SK-N-SH (cell line): ENCODE results near the gene LCOR. TPM values are rescaled to one million over a fixed set of nuclear protein-coding genes. Genes with fewer than 3 reads are reported as not detected.

Experiments
- CTCF ChIA-PET: fragments of 300-600, 350-600 bp; formaldehyde crosslinking; extraction: SDS; loops from one replicate; lab custom pipeline; 2021; lab: Yijun Ruan, JAX
- POLR2A ChIA-PET: fragments of 350-600 bp; sonication (Branson Sonifier 250); formaldehyde crosslinking; extraction: SDS; loops from one replicate; lab custom pipeline; 2020; ENCODE audit warnings: antibody characterized with exemption, inconsistent platforms; lab: Yijun Ruan, JAX
- DNase-seq: peaks from one replicate; pipeline ENCODE4 v3.0.0; 2012
- H2AFZ ChIP-seq: fragments of 200-600 bp; sonication (generic); 2 replicates; pipeline ENCODE4 v1.8.1; 2016; ENCODE audit warnings: antibody characterized with exemption, mild to moderate bottlenecking, low read depth
- H3F3A ChIP-seq: fragments of 200-600 bp; sonication (generic); replicated peaks from 2 replicates; pipeline ENCODE3; 2016; ENCODE audit warnings: antibody characterized with exemption, mild to moderate bottlenecking; ENCODE audit not compliant: insufficient read depth
- H3K27ac ChIP-seq, 2 experiments: fragments of 200-500 bp in 1 of 2; fragments of 200-600 bp in 1 of 2; sonication (Bioruptor generic) in 1 of 2; sonication (generic), shearing (Covaris generic) in 1 of 2; 2 replicates each; pipeline versions ENCODE4 v1.5.1 to v1.6.1; 2014 to 2016; ENCODE audit warnings: low read depth in 2 of 2, inconsistent platforms in 1 of 2, low read length in 1 of 2, mild to moderate bottlenecking in 1 of 2, mixed read lengths in 1 of 2
- H3K27me3 ChIP-seq: fragments of 200-600 bp; sonication (generic), shearing (Covaris generic); 2 replicates; pipeline ENCODE4 v1.6.1; 2016; ENCODE audit warnings: mixed run types; ENCODE audit not compliant: insufficient read depth
- H3K36me3 ChIP-seq, 2 experiments: fragments of 200-500 bp in 1 of 2; fragments of 200-600 bp in 1 of 2; sonication (Bioruptor generic) in 1 of 2; sonication (generic) in 1 of 2; replicated peaks in 1 of 2; 2 replicates each; pipeline versions ENCODE3 to v1.5.1; 2014 to 2016; ENCODE audit warnings: low read length in 1 of 2, mild to moderate bottlenecking in 1 of 2; ENCODE audit not compliant: insufficient read depth in 2 of 2, control insufficient read depth in 1 of 2
- H3K4me1 ChIP-seq, 2 experiments: fragments of 200-500 bp in 1 of 2; fragments of 200-600 bp in 1 of 2; sonication (Bioruptor generic) in 1 of 2; sonication (generic), shearing (Covaris generic) in 1 of 2; 2 replicates each; pipeline versions ENCODE4 v1.5.1 to v1.6.1; 2014 to 2016; ENCODE audit warnings: low read depth in 1 of 2, low read length in 1 of 2, mixed run types in 1 of 2; ENCODE audit not compliant: insufficient read depth in 2 of 2, control insufficient read depth in 1 of 2
- H3K4me2 ChIP-seq: fragments of 200-600 bp; sonication (generic), shearing (Covaris generic); 2 replicates; pipeline ENCODE4 v1.6.1; 2017; ENCODE audit warnings: mixed run types
- H3K4me3 ChIP-seq, 2 experiments: fragments of 200-500 bp in 1 of 2; fragments of 200-600 bp in 1 of 2; sonication (Bioruptor generic) in 1 of 2; sonication (generic), shearing (Covaris generic) in 1 of 2; 2 replicates each; pipeline versions ENCODE4 v1.5.1 to v1.8.1; 2014 to 2016; ENCODE audit warnings: low read depth in 2 of 2, inconsistent platforms in 1 of 2, low read length in 1 of 2, mild to moderate bottlenecking in 1 of 2, mixed read lengths in 1 of 2, moderate library complexity in 1 of 2
- H3K79me2 ChIP-seq: fragments of 200-600 bp; sonication (generic); 2 replicates; pipeline ENCODE4 v1.8.1; 2017; ENCODE audit warnings: mild to moderate bottlenecking; ENCODE audit not compliant: insufficient read depth
- H3K9ac ChIP-seq: fragments of 200-600 bp; sonication (generic); 2 replicates; pipeline ENCODE4 v1.6.1; 2017; ENCODE audit warnings: mixed run types
- H3K9me2 ChIP-seq: fragments of 200-600 bp; sonication (generic); 2 replicates; pipeline ENCODE4 v1.6.1; 2017; ENCODE audit warnings: mixed run types
- H3K9me3 ChIP-seq: fragments of 200-600 bp; sonication (generic); 2 replicates; pipeline ENCODE4 v1.6.1; 2017; ENCODE audit warnings: mixed run types, mild to moderate bottlenecking, moderate library complexity
- H4K20me1 ChIP-seq: fragments of 200-600 bp; sonication (generic); 2 replicates; pipeline ENCODE4 v1.6.1; 2017; ENCODE audit warnings: mild to moderate bottlenecking, mixed run types; ENCODE audit not compliant: insufficient read depth
- CHD2 ChIP-seq: fragments of 150-350 bp; IDR thresholded peaks from 2 replicates; pipeline ENCODE4 v1.6.1; 2018; ENCODE audit warnings: low read length; ENCODE audit not compliant: partially characterized antibody
- CTCF ChIP-seq: fragments of 200-600 bp; sonication (generic); IDR thresholded peaks from 2 replicates; pipeline ENCODE4 v1.6.1; 2017; ENCODE audit warnings: antibody characterized with exemption, mild to moderate bottlenecking, moderate library complexity
- ELF1 ChIP-seq: IDR thresholded peaks from 2 replicates; pipeline ENCODE4 v1.4.0; 2012
- EP300 ChIP-seq, 2 experiments: IDR thresholded peaks; 2 replicates each; pipeline versions ENCODE4 v1.4.0 to v1.6.1; 2012; ENCODE audit warnings: borderline replicate concordance in 1 of 2, low read depth in 1 of 2, low read length in 1 of 2
- EZH2phosphoT487 ChIP-seq: fragments of 200-600 bp; sonication (generic); IDR thresholded peaks from 2 replicates; pipeline ENCODE4 v1.6.1; 2017; ENCODE audit warnings: low read depth, mixed run types, mild to moderate bottlenecking, antibody characterized with exemption, moderate library complexity, borderline replicate concordance
- FOXJ3 ChIP-seq: sonication (generic); formaldehyde crosslinking; IDR thresholded peaks from 2 replicates; pipeline ENCODE4 v1.5.1; 2020; ENCODE audit warnings: mild to moderate bottlenecking, missing genetic modification reagents
- FOXM1 ChIP-seq: IDR thresholded peaks from 2 replicates; pipeline ENCODE4 v1.4.0; 2012; ENCODE audit warnings: low read depth, mild to moderate bottlenecking
- GABPA ChIP-seq: IDR thresholded peaks from 2 replicates; pipeline ENCODE4 v1.4.0; 2012; ENCODE audit warnings: low read depth, mild to moderate bottlenecking
- JUND ChIP-seq: IDR thresholded peaks from 2 replicates; pipeline ENCODE4 v1.4.0; 2012
- MAX ChIP-seq: IDR thresholded peaks from 2 replicates; pipeline ENCODE4 v1.4.0; 2012; ENCODE audit warnings: low read depth
- PBX3 ChIP-seq: IDR thresholded peaks from 2 replicates; pipeline ENCODE4; 2012
- POLR2AphosphoS5 ChIP-seq: IDR thresholded peaks from 2 replicates; pipeline ENCODE4 v1.6.1; 2012; ENCODE audit warnings: low read depth, low read length
- RCOR1 ChIP-seq: fragments of 150-350 bp; IDR thresholded peaks from 2 replicates; pipeline ENCODE4 v1.6.1; 2017; ENCODE audit warnings: antibody characterized with exemption, low read length
- RFX5 ChIP-seq: IDR thresholded peaks from 2 replicates; pipeline ENCODE4 v1.6.1; 2012; ENCODE audit warnings: mild to moderate bottlenecking, improper control_type of control experiment, low read length
- SIN3A ChIP-seq: IDR thresholded peaks from 2 replicates; pipeline ENCODE4 v1.6.1; 2012; ENCODE audit warnings: low read depth, mild to moderate bottlenecking, low read length, moderate library complexity, borderline replicate concordance
- TAF1 ChIP-seq: IDR thresholded peaks from 2 replicates; pipeline ENCODE4 v1.6.1; 2012; ENCODE audit warnings: low read depth, mild to moderate bottlenecking, low read length, moderate library complexity, borderline replicate concordance
- TCF12 ChIP-seq: IDR thresholded peaks from 2 replicates; pipeline ENCODE4 v1.4.0; 2012
- USF1 ChIP-seq: IDR thresholded peaks from 2 replicates; pipeline ENCODE4 v1.4.0; 2012; ENCODE audit warnings: low read depth, borderline replicate concordance
- USF2 ChIP-seq: fragments of 150-350 bp; IDR thresholded peaks from 2 replicates; pipeline ENCODE4 v1.6.1; 2017; ENCODE audit warnings: antibody characterized with exemption, low read length, low read depth, borderline replicate concordance
- WGBS: methylation state at CpG from one replicate; pipeline ENCODE4 v1.1.6; 2017; ENCODE audit warnings: low lambda C conversion rate; 5-methylcytosine and 5-hydroxymethylcytosine counted together
- polyA plus RNA-seq, 3 experiments: library from polyadenylated mRNA; depleted of rRNA; stranded (reverse); fragments of >200 nt; gene quantifications; 2 replicates each; pipeline ENCODE4 v1.2.3, GENCODE V29; 2012

The LCOR gene
- polyA plus RNA-seq, 1 of the 3 experiments (the other 2 are of a cell fraction) = 1.9 TPM

GRCh38 chr10:97040706-97041105 is 208.6 kb downstream of the LCOR start:
- DNase-seq = no peak
- WGBS = 69% methylated on average over 7 of the region's 8 CpGs
- no peak overlapping the region for H3K27ac ChIP-seq
- H2AFZ ChIP-seq = no peak overlapping the region
- no peak overlapping the region for H3K4me3 ChIP-seq
- peaks cover 0 to 4% of the 10 kb centered on the region in 2 experiments; a peak in 1 of 4 replicates for H3K4me1 ChIP-seq
- TF ChIP-seq USF1 = no peak
- no peak for TF ChIP-seq SIN3A
- TF ChIP-seq EP300 (IDR thresholded peaks at IDR 0.05; ENCODE audit: borderline replicate concordance in 1 of 2, low read depth in 1 of 2, low read length in 1 of 2) = no peak
- no peak for TF ChIP-seq POLR2AphosphoS5
- no peak for TF ChIP-seq JUND
- no peak for TF ChIP-seq MAX
- TF ChIP-seq TAF1 = no peak
- TF ChIP-seq ELF1 = no peak
- TF ChIP-seq EZH2phosphoT487 = no peak
- no peak for TF ChIP-seq USF2
- TF ChIP-seq CHD2 = no peak
- TF ChIP-seq FOXJ3 (CRISPR knock-in tag) = no peak
- TF ChIP-seq TCF12 = no peak
- TF ChIP-seq FOXM1 = no peak
- TF ChIP-seq CTCF = no peak
- TF ChIP-seq RFX5 = no peak
- TF ChIP-seq PBX3 = no peak
- no peak for TF ChIP-seq GABPA
- no peak for TF ChIP-seq RCOR1
- H3F3A ChIP-seq = no peaks in the 10 kb centered on the region
- H3K4me2 ChIP-seq = no peak overlapping the region
- H3K9me3 ChIP-seq = no peaks in the 10 kb centered on the region
- no peaks in the 10 kb centered on the region for H4K20me1 ChIP-seq
- no peaks in the 10 kb centered on the region for H3K9me2 ChIP-seq
- no peaks in the 10 kb centered on the region for H3K79me2 ChIP-seq
- no peaks in the 10 kb centered on the region for H3K27me3 ChIP-seq
- CTCF ChIA-PET = interaction anchor here (1.0 to 12.0 kb wide), 2 partner anchors 29 to 168 kb away, joined by 4 to 184 read pairs; no protein-coding TSS in a partner anchor
- H3K9ac ChIP-seq = no peak overlapping the region
- POLR2A ChIA-PET = no interaction called here
- no peaks in the 10 kb centered on the region for H3K36me3 ChIP-seq
